Testis (tissue), 3 donors: ENCODE results near the gene NAGLU. TPM values are rescaled to one million over a fixed set of nuclear protein-coding genes. Genes with fewer than 3 reads are reported as not detected.

Experiments
- DNase-seq: peaks from one replicate; pipeline ENCODE4 v3.0.0-alpha.2; 2019
- H3K27ac ChIP-seq, 2 donors: fragments of 200-600 bp; sonication (generic); one replicate each; pipeline ENCODE4 v1.5.1; 2019
- H3K27me3 ChIP-seq: fragments of 200-600 bp; sonication (generic); one replicate; pipeline ENCODE4 v1.5.1; 2019
- H3K36me3 ChIP-seq: fragments of 200-600 bp; sonication (generic); one replicate; pipeline ENCODE4 v1.5.1; 2017; ENCODE audit warnings: low read depth; ENCODE audit errors: missing control alignments
- H3K4me1 ChIP-seq: fragments of 200-600 bp; sonication (generic); one replicate; pipeline ENCODE4 v1.5.1; 2019
- H3K4me3 ChIP-seq, 2 donors: fragments of 200-600 bp; sonication (generic); one replicate each; pipeline ENCODE4 v1.5.1; 2017 to 2019
- H3K9me3 ChIP-seq: fragments of 200-600 bp; sonication (generic); one replicate; pipeline ENCODE4 v1.5.1; 2017
- POLR2A ChIP-seq: fragments of 450-650 bp; IDR thresholded peaks from one replicate; pipeline ENCODE4 v1.6.1; 2017; ENCODE audit warnings: antibody characterized with exemption, mild to moderate bottlenecking, moderate library complexity
- WGBS, 2 donors: methylation state at CpG; one replicate each; pipeline ENCODE4 v1.1.5; 2018; 5-methylcytosine and 5-hydroxymethylcytosine counted together
- intact Hi-C: fragments of 100-400 bp; cut with DNase I; formaldehyde crosslinking; loops from one replicate; pipeline ENCODE4 v1.15.1; 2023; ENCODE audit warnings: low total_unique reads
- polyA plus RNA-seq: library from polyadenylated mRNA; stranded (reverse); fragments of 350-450 nt; fragmentation: Illumina TruSeq; extraction: RNeasy Lipid Tissue Mini Kit (QIAGEN cat#74804); gene quantifications from one replicate; pipeline ENCODE4 v1.2.3, GENCODE V29; 2014; ENCODE audit warnings: low read depth, low replicate concordance; ENCODE audit not compliant: insufficient read depth
- total RNA-seq, 2 donors: library from RNA; depleted of rRNA; stranded (reverse); fragments of >200 nt; gene quantifications; one replicate each; pipeline ENCODE4 v1.2.3, GENCODE V29; 2016
- TF ChIP-seq, protein P1 (sequence below), 3 experiments: fragments of 450-650 bp in 2 of 3; fragments of 200-600 bp in 1 of 3; sonication (generic) in 1 of 3; IDR thresholded peaks; one replicate each; pipeline ENCODE4 v1.5.1; 2016 to 2019; ENCODE audit warnings: antibody characterized with exemption in 3 of 3, mild to moderate bottlenecking in 2 of 3, moderate library complexity in 1 of 3

Gene NAGLU
- total and polyA plus RNA-seq, 3 donors from 2014 or later, result 18.9 to 40.6 (median 37.6) TPM

GRCh38 chr17:42514867-42515266, 21.2 kb upstream of the NAGLU start:
- Histone ChIP-seq H3K9me3 (no peaks in the 10 kb centered on the region), H3K27ac (peak overlapping the region; percentile 71 to 93), H3K4me1 (peaks cover 75% of the 10 kb centered on the region), H3K27me3 (no peaks in the 10 kb centered on the region), H3K36me3 (no peaks in the 10 kb centered on the region), H3K4me3 (no peak overlapping the region)
- TF ChIP-seq, protein P1, sequence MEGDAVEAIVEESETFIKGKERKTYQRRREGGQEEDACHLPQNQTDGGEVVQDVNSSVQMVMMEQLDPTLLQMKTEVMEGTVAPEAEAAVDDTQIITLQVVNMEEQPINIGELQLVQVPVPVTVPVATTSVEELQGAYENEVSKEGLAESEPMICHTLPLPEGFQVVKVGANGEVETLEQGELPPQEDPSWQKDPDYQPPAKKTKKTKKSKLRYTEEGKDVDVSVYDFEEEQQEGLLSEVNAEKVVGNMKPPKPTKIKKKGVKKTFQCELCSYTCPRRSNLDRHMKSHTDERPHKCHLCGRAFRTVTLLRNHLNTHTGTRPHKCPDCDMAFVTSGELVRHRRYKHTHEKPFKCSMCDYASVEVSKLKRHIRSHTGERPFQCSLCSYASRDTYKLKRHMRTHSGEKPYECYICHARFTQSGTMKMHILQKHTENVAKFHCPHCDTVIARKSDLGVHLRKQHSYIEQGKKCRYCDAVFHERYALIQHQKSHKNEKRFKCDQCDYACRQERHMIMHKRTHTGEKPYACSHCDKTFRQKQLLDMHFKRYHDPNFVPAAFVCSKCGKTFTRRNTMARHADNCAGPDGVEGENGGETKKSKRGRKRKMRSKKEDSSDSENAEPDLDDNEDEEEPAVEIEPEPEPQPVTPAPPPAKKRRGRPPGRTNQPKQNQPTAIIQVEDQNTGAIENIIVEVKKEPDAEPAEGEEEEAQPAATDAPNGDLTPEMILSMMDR (IDR thresholded peaks at IDR 0.05), result no peak
- TF ChIP-seq POLR2A, result no peak
- intact Hi-C loops, result loop anchor here (5.0 kb wide), 1 partner anchor 193 kb away; no protein-coding TSS in a partner anchor
- 46 to 69% methylated on average over 8 of the region's 8 CpGs for WGBS, 2 donors
- peak; percentile 51 for DNase-seq

DNA sequence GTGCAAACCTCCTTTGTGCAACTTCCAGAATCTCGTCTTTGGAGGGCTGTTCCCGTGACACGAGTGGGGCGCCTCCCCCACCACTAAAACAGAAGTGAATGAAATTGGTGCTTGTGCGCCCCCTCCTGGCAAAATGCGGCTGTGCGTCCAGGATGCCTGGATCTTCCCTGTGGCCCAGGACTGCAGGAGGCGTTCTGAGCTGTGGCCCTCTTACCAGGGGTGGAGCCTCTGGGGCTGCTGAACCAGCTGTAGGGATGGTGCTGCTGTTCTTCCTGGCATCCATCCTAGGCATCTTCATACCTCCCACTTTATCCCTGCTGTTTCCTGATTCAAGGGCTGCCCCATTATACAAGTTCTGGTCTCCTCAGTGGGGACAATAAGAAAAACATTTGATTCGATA, 18.5 kb upstream of the NAGLU start:
- no peaks in the 10 kb centered on the region for H3K27me3 ChIP-seq
- H3K9me3 ChIP-seq, result no peaks in the 10 kb centered on the region
- TF ChIP-seq, protein P1 (IDR thresholded peaks at IDR 0.05), result peak; percentile 94 to 97 (median 94)
- no peak for TF ChIP-seq POLR2A
- WGBS, 2 donors, result 18 to 31% methylated on average over 9 of the region's 9 CpGs
- H3K4me3 ChIP-seq, result no peak overlapping the region
- H3K36me3 ChIP-seq, result no peaks in the 10 kb centered on the region
- intact Hi-C loops, result loop anchor here (5.0 kb wide), 1 partner anchor 195 kb away; no protein-coding TSS in a partner anchor
- peaks cover 91% of the 10 kb centered on the region for H3K4me1 ChIP-seq
- DNase-seq, result peak; percentile 93
- H3K27ac ChIP-seq, result peak overlapping the region; percentile 93

GRCh38 chr17:42518046-42518754, 17.8 kb upstream of the NAGLU start:
- H3K9me3 ChIP-seq, result no peaks in the 10 kb centered on the region
- no peak overlapping the region for H3K4me3 ChIP-seq
- peak; percentile 71 for DNase-seq
- H3K27ac ChIP-seq, result peak overlapping the region; percentile 93
- WGBS, 2 donors, result 40 to 46% methylated on average over 8 to 9 of the region's 9 CpGs
- no peaks in the 10 kb centered on the region for H3K36me3 ChIP-seq
- no peak for TF ChIP-seq POLR2A
- TF ChIP-seq, protein P1 (IDR thresholded peaks at IDR 0.05), result no peak
- no peaks in the 10 kb centered on the region for H3K27me3 ChIP-seq
- intact Hi-C loops, result loop anchor here (5.0 kb wide), 1 partner anchor 196 kb away; no protein-coding TSS in a partner anchor
- peaks cover 94% of the 10 kb centered on the region for H3K4me1 ChIP-seq

DNA sequence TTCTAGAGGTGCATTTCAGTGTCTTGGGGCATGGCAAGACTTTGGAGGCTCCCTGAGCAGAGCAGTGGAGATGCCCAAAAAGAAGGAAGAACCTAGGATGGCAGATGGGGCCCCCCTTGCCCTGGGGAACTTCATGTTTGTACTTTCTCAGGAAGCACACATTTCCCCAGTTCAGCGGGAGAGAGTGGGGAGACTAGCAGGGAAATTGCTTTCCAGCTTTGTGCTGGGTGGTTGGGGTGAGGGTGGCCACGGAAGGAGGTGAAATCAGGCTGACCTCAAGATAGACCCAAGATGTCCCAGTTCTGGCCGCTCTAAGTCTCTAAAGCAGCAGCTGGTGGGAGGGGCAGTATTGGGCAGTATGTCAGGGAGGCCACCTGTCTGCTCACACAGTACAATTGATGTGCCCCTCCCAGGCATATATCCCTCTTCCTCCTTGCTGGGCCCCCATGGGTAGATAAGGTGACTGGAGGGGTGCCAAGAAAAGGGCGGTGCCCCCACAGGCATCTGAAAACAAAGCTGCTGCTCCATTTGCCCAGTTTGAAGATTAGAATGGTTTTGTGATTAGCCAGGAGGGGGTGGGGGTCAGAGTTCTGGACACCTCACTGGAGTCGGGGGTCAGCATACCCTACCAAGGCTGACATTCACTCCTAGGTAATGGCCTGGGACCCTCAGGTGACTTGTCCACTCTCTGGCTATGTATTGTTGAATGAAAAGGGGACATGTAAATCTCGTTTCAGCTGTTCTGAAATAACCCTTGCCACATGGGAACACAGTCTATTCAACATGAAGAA, 17.1 kb upstream of the NAGLU start:
- Histone ChIP-seq H3K27ac (peak overlapping the region; percentile 93), H3K9me3 (no peaks in the 10 kb centered on the region), H3K4me1 (peaks cover 87% of the 10 kb centered on the region), H3K27me3 (no peaks in the 10 kb centered on the region), H3K4me3 (no peak overlapping the region), H3K36me3 (no peaks in the 10 kb centered on the region)
- peak; percentile 69 for DNase-seq
- intact Hi-C loops, result loop anchor here (5.0 kb wide), 1 partner anchor 197 kb away; no protein-coding TSS in a partner anchor
- TF ChIP-seq, protein P1 (IDR thresholded peaks at IDR 0.05), result no peak
- 25 to 34% methylated on average over 5 to 6 of the region's 6 CpGs for WGBS, 2 donors
